ENCODE results near the gene WDFY4. TPM values are rescaled to one million over a fixed set of nuclear protein-coding genes. Genes with fewer than 3 reads are reported as not detected.

Gene WDFY4
- total and polyA plus RNA-seq, 2 experiments from 2014 or later: 0.14 TPM; not detected in 1

DNA sequence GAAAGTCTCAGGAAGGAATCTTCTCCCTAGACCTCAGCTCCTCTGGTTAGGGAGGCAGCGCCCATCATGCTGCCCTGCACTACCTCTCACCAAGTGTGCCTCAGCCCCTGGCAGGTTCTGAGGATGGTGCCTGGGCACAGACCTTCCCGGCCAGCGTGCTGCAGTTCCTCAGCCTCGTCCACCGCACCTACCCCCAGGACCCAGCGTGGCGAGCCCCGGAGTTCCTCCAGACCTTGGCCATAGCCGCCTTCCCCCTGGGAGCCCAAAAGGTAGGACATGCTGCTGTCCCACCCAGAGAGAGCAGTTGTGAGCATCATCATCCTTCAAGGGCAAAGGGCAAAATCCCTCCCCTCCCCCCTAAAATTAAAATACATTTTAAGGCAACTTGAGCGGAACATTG, 132.5 kb downstream of the WDFY4 start:
- Mint-ChIP-seq H3K27me3 (ENCODE audit: insufficient read depth, low read depth, poor library complexity) (peaks cover 10% of the 10 kb centered on the region), H3K4me1 (peaks cover 6% of the 10 kb centered on the region; the same call in 2 of the 3 replicates), H3K36me3 (ENCODE audit: low read depth) (no peaks in the 10 kb centered on the region; the same call in 2 of the 3 replicates), H3K4me3 (no peak overlapping the region), H3K27ac (no peak overlapping the region), H3K9me3 (peaks cover 3% of the 10 kb centered on the region; the same call in 2 of the 3 replicates)
- no peak overlapping the region for H3K4me2 ChIP-seq
- no peaks in the 10 kb centered on the region for H4K20me1 ChIP-seq (replicated peaks; ENCODE audit: insufficient read depth)
- H3K27ac ChIP-seq (ENCODE audit: low read depth): no peak overlapping the region
- ATAC-seq (no peak), DNase-seq (ENCODE audit: low spot score) (no peak)
- peaks cover 48% of the 10 kb centered on the region for H3K27me3 ChIP-seq (ENCODE audit: insufficient read depth)
- no peaks in the 10 kb centered on the region for H3K79me2 ChIP-seq (replicated peaks; ENCODE audit: insufficient read depth)
- H2AFZ ChIP-seq: no peak overlapping the region
- H3K36me3 ChIP-seq (ENCODE audit: insufficient read depth): no peaks in the 10 kb centered on the region
- no peaks in the 10 kb centered on the region for H3K9me2 ChIP-seq (ENCODE audit: insufficient read depth)
- TF ChIP-seq, protein P1, sequence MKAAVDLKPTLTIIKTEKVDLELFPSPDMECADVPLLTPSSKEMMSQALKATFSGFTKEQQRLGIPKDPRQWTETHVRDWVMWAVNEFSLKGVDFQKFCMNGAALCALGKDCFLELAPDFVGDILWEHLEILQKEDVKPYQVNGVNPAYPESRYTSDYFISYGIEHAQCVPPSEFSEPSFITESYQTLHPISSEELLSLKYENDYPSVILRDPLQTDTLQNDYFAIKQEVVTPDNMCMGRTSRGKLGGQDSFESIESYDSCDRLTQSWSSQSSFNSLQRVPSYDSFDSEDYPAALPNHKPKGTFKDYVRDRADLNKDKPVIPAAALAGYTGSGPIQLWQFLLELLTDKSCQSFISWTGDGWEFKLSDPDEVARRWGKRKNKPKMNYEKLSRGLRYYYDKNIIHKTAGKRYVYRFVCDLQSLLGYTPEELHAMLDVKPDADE (IDR thresholded peaks at IDR 0.05): no peak
- TF ChIP-seq, protein P2, sequence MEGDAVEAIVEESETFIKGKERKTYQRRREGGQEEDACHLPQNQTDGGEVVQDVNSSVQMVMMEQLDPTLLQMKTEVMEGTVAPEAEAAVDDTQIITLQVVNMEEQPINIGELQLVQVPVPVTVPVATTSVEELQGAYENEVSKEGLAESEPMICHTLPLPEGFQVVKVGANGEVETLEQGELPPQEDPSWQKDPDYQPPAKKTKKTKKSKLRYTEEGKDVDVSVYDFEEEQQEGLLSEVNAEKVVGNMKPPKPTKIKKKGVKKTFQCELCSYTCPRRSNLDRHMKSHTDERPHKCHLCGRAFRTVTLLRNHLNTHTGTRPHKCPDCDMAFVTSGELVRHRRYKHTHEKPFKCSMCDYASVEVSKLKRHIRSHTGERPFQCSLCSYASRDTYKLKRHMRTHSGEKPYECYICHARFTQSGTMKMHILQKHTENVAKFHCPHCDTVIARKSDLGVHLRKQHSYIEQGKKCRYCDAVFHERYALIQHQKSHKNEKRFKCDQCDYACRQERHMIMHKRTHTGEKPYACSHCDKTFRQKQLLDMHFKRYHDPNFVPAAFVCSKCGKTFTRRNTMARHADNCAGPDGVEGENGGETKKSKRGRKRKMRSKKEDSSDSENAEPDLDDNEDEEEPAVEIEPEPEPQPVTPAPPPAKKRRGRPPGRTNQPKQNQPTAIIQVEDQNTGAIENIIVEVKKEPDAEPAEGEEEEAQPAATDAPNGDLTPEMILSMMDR (conservative IDR thresholded peaks at IDR 0.05; ENCODE audit: low read depth in 2 of 2): no peak
- TF ChIP-seq, protein P3, sequence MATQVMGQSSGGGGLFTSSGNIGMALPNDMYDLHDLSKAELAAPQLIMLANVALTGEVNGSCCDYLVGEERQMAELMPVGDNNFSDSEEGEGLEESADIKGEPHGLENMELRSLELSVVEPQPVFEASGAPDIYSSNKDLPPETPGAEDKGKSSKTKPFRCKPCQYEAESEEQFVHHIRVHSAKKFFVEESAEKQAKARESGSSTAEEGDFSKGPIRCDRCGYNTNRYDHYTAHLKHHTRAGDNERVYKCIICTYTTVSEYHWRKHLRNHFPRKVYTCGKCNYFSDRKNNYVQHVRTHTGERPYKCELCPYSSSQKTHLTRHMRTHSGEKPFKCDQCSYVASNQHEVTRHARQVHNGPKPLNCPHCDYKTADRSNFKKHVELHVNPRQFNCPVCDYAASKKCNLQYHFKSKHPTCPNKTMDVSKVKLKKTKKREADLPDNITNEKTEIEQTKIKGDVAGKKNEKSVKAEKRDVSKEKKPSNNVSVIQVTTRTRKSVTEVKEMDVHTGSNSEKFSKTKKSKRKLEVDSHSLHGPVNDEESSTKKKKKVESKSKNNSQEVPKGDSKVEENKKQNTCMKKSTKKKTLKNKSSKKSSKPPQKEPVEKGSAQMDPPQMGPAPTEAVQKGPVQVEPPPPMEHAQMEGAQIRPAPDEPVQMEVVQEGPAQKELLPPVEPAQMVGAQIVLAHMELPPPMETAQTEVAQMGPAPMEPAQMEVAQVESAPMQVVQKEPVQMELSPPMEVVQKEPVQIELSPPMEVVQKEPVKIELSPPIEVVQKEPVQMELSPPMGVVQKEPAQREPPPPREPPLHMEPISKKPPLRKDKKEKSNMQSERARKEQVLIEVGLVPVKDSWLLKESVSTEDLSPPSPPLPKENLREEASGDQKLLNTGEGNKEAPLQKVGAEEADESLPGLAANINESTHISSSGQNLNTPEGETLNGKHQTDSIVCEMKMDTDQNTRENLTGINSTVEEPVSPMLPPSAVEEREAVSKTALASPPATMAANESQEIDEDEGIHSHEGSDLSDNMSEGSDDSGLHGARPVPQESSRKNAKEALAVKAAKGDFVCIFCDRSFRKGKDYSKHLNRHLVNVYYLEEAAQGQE (IDR thresholded peaks at IDR 0.05; ENCODE audit: unreplicated experiment): no peak
- TF ChIP-seq EZH2 (IDR thresholded peaks at IDR 0.05; ENCODE audit: low read depth, unreplicated experiment): no peak
- TF ChIP-seq CREB1 (CRISPR knock-in tag; IDR thresholded peaks at IDR 0.05; ENCODE audit: low read depth): no peak
- TF ChIP-seq POLR2AphosphoS5 (IDR thresholded peaks at IDR 0.05; ENCODE audit: low read depth): no peak
- no peak for TF ChIP-seq ZNF114 (CRISPR knock-in tag; IDR thresholded peaks at IDR 0.05)
- TF ChIP-seq JUNB (IDR thresholded peaks at IDR 0.05; ENCODE audit: unreplicated experiment): no peak
- H3K4me3 ChIP-seq: no peak overlapping the region
- no peaks in the 10 kb centered on the region for H3F3A ChIP-seq (replicated peaks; ENCODE audit: low read depth)
- no peaks in the 10 kb centered on the region for H3K4me1 ChIP-seq (ENCODE audit: insufficient read depth)

DNA sequence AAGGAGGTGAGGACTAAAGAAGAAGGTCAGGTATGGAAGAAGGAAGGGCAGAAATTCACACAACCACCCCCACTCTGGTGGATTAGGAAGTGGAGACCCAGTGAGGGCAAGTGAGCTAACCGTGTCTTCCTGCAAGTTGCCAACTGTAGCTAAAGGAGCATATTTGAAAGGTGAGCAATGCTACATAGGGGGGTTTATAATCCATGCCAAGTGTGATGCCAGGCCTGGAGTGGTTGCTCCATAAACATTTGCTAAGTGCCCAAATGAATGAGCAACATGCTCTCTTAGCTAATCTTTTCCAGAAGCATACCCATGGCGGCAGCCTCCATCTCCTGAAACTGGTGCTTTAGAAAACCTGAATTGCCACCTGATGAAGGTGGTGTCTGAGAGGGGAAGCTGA, 133.4 kb downstream of the WDFY4 start:
- Histone ChIP-seq H3K27ac (ENCODE audit: low read depth) (no peak overlapping the region), H4K20me1 (replicated peaks; ENCODE audit: insufficient read depth) (no peaks in the 10 kb centered on the region), H3F3A (replicated peaks; ENCODE audit: low read depth) (no peaks in the 10 kb centered on the region), H3K4me2 (no peak overlapping the region), H2AFZ (no peak overlapping the region), H3K36me3 (ENCODE audit: insufficient read depth) (no peaks in the 10 kb centered on the region), H3K9me2 (ENCODE audit: insufficient read depth) (no peaks in the 10 kb centered on the region), H3K27me3 (ENCODE audit: insufficient read depth) (peaks cover 39% of the 10 kb centered on the region), H3K4me1 (ENCODE audit: insufficient read depth) (no peaks in the 10 kb centered on the region), H3K79me2 (replicated peaks; ENCODE audit: insufficient read depth) (no peaks in the 10 kb centered on the region), H3K4me3 (no peak overlapping the region)
- no peak for ATAC-seq
- Mint-ChIP-seq H3K4me3 (no peak overlapping the region), H3K27ac (no peak overlapping the region), H3K9me3 (no peaks in the 10 kb centered on the region), H3K27me3 (ENCODE audit: insufficient read depth, low read depth, poor library complexity) (peaks cover 1% of the 10 kb centered on the region), H3K36me3 (ENCODE audit: low read depth) (no peaks in the 10 kb centered on the region), H3K4me1 (peaks cover 6% of the 10 kb centered on the region; the same call in 2 of the 3 replicates)
- DNase-seq (ENCODE audit: low spot score): no peak
- TF ChIP-seq EZH2phosphoT487 (IDR thresholded peaks at IDR 0.05; ENCODE audit: unreplicated experiment) (no peak), STAT1 (IDR thresholded peaks at IDR 0.05; ENCODE audit: unreplicated experiment) (no peak), ZNF114 (CRISPR knock-in tag; IDR thresholded peaks at IDR 0.05) (no peak), JUNB (IDR thresholded peaks at IDR 0.05; ENCODE audit: unreplicated experiment) (no peak), CREB1 (CRISPR knock-in tag; IDR thresholded peaks at IDR 0.05; ENCODE audit: low read depth) (no peak), NANOG (IDR thresholded peaks at IDR 0.05; ENCODE audit: borderline replicate concordance) (no peak), EZH2 (IDR thresholded peaks at IDR 0.05; ENCODE audit: low read depth, unreplicated experiment) (no peak)
- TF ChIP-seq, protein P2 (conservative IDR thresholded peaks at IDR 0.05; ENCODE audit: low read depth in 2 of 2): no peak
- TF ChIP-seq, protein P1 (IDR thresholded peaks at IDR 0.05): no peak
